Mesangial cell (primary cell): ENCODE measurements around the gene CGRRF1. TPM values are rescaled to one million over a fixed set of nuclear protein-coding genes. Genes with fewer than 3 reads are reported as not detected.

ENCODE experiments used
- total RNA-seq: library from RNA; depleted of rRNA; stranded (reverse); fragments of >200 nt; gene quantifications from 2 replicates; pipeline ENCODE4 v1.2.3, GENCODE V29; 2015

Gene CGRRF1
- 8.6 and 9.5 TPM in 2 replicates for total RNA-seq

GRCh38 chr14:54509546-54510501, at the start of gene CGRRF1:
CGRRF1 (plus strand) TSS chr14:54509906; CDS start chr14:54509960, 54 bp downstream.

GRCh38 chr14:54488646-54489317, 20.9 kb upstream of the CGRRF1 start, which contains the start of gene GMFB:
GMFB (minus strand) TSS chr14:54488980; CDS start chr14:54488927, 53 bp downstream.

GRCh38 chr14:54566410-54567223, 56.9 kb downstream of the CGRRF1 start, which contains the start of gene SAMD4A:
SAMD4A (plus strand) TSS chr14:54567128; CDS start chr14:54567917, 789 bp downstream.

Other genes with a start within 250 kb of the CGRRF1 start
- gene CDKN3, start 112.9 kb upstream of the CGRRF1 start, total RNA-seq: 6.5 and 94.5 TPM in 2 replicates
- 184 and 243 TPM in 2 replicates for gene CNIH1, start 68.5 kb upstream of the CGRRF1 start, total RNA-seq
- 31.6 and 36.0 TPM in 2 replicates for gene GMFB, start 20.9 kb upstream of the CGRRF1 start, total RNA-seq
- gene SAMD4A, start 57.2 kb downstream of the CGRRF1 start, total RNA-seq: 22.0 and 41.6 TPM in 2 replicates